Measurements from ENCODE around the gene ARHGEF28.

- TF ChIP-seq CTCF (conservative IDR thresholded peaks at IDR 0.05; ENCODE audit: low read length) (no peak), EZH2phosphoT487 (IDR thresholded peaks at IDR 0.05; ENCODE audit: borderline replicate concordance) (no peak)
These were observed 21.7 kb downstream of the ARHGEF28 start for GRCh38 chr5:73647721-73648120.

All from Loucy (cell line).